Neural cell (in vitro differentiated cells): ENCODE measurements around the gene CTU1. TPM values are rescaled to one million over a fixed set of nuclear protein-coding genes. Genes with fewer than 3 reads are reported as not detected.

Experiments
- H2AFZ ChIP-seq: fragments of 200-600, 300-800 bp; sonication (generic), shearing (Covaris generic); 2 replicates; pipeline ENCODE4 v1.6.0; 2014; ENCODE audit warnings: low read depth, mild to moderate bottlenecking, antibody characterized with exemption, low read length, moderate library complexity
- H3F3A ChIP-seq: fragments of 200-600 bp; shearing (Covaris generic); 2 replicates; pipeline ENCODE4 v1.6.1; 2016; ENCODE audit warnings: mild to moderate bottlenecking, moderate library complexity, mixed read lengths, antibody characterized with exemption, low read length; ENCODE audit not compliant: insufficient read depth, poor library complexity, severe bottlenecking
- H3K27ac ChIP-seq: fragments of 200-600, 300-800 bp; sonication (generic), shearing (Covaris generic); 2 replicates; pipeline ENCODE4 v1.5.1; 2014; ENCODE audit warnings: mild to moderate bottlenecking, low read length, moderate library complexity
- H3K27me3 ChIP-seq: fragments of 300-800, 200-600 bp; sonication (generic), shearing (Covaris generic); 2 replicates; pipeline ENCODE4 v1.6.0; 2014; ENCODE audit warnings: mild to moderate bottlenecking, low read depth, low read length, moderate library complexity; ENCODE audit not compliant: insufficient read depth
- H3K36me3 ChIP-seq: fragments of 300-800, 200-600 bp; sonication (generic), shearing (Covaris generic); 2 replicates; pipeline ENCODE4 v1.5.1; 2014; ENCODE audit warnings: mild to moderate bottlenecking, antibody characterized with exemption, low read length, moderate library complexity; ENCODE audit not compliant: insufficient read depth
- H3K4me2 ChIP-seq: fragments of 300-800, 200-600 bp; sonication (generic), shearing (Covaris generic); 2 replicates; pipeline ENCODE4 v1.6.0; 2014; ENCODE audit warnings: mild to moderate bottlenecking, low read length
- H3K4me3 ChIP-seq: fragments of 300-800, 200-600 bp; sonication (generic), shearing (Covaris generic); 2 replicates; pipeline ENCODE4 v1.5.1; 2014; ENCODE audit warnings: mild to moderate bottlenecking, low read length, moderate library complexity
- H3K79me2 ChIP-seq: fragments of 200-600 bp; shearing (Covaris generic); replicated peaks from 2 replicates; pipeline ENCODE4 v1.6.0; 2014; ENCODE audit warnings: mild to moderate bottlenecking, low read length, moderate library complexity; ENCODE audit not compliant: insufficient read depth
- H3K9ac ChIP-seq: fragments of 300-800, 200-600 bp; sonication (generic), shearing (Covaris generic); 2 replicates; pipeline ENCODE4 v1.6.1; 2016; ENCODE audit warnings: mild to moderate bottlenecking, low read length, mixed read lengths
- H3K9me2 ChIP-seq: fragments of 200-600 bp; shearing (Covaris generic); 2 replicates; pipeline ENCODE4 v1.6.1; 2016; ENCODE audit warnings: mild to moderate bottlenecking, low read length, mixed read lengths; ENCODE audit not compliant: insufficient read depth
- H3K9me3 ChIP-seq: fragments of 200-600, 300-800 bp; sonication (generic), shearing (Covaris generic); 2 replicates; pipeline ENCODE4 v1.6.1; 2016; ENCODE audit warnings: mild to moderate bottlenecking, mixed run types, low read length, moderate library complexity, mixed read lengths
- H4K20me1 ChIP-seq: fragments of 200-600 bp; shearing (Covaris generic); 2 replicates; pipeline ENCODE4 v1.6.1; 2016; ENCODE audit warnings: mild to moderate bottlenecking, mixed run types; ENCODE audit not compliant: insufficient read depth
- EP300 ChIP-seq: fragments of 450-650 bp; conservative IDR thresholded peaks from 2 replicates; pipeline ENCODE4 v1.6.1; 2014; ENCODE audit warnings: antibody characterized with exemption, mild to moderate bottlenecking, moderate library complexity; ENCODE audit not compliant: poor library complexity, severe bottlenecking
- EZH2 ChIP-seq: fragments of 200-600, 300-800 bp; shearing (Covaris generic), sonication (generic); IDR thresholded peaks from 2 replicates; pipeline ENCODE4 v1.6.1; 2014; ENCODE audit warnings: antibody characterized with exemption, low read length, borderline replicate concordance, mild to moderate bottlenecking; ENCODE audit not compliant: insufficient read depth, poor library complexity, severe bottlenecking
- MXI1 ChIP-seq: fragments of 450-650 bp; conservative IDR thresholded peaks from 2 replicates; pipeline ENCODE4 v1.6.1; 2014; ENCODE audit warnings: antibody characterized with exemption, mild to moderate bottlenecking; ENCODE audit not compliant: poor library complexity, severe bottlenecking
- POLR2AphosphoS5 ChIP-seq: IDR thresholded peaks from 2 replicates; pipeline ENCODE4 v1.6.1; 2012
- RAD21 ChIP-seq: fragments of 450-650 bp; conservative IDR thresholded peaks from 2 replicates; pipeline ENCODE4 v1.6.1; 2014; ENCODE audit warnings: antibody characterized with exemption, mild to moderate bottlenecking, moderate library complexity
- SMC3 ChIP-seq: fragments of 450-650 bp; conservative IDR thresholded peaks from 2 replicates; pipeline ENCODE4 v1.6.1; 2014; ENCODE audit warnings: antibody characterized with exemption, mild to moderate bottlenecking, moderate library complexity; ENCODE audit not compliant: poor library complexity
- TAF1 ChIP-seq: IDR thresholded peaks from 2 replicates; pipeline ENCODE4 v1.6.1; 2012; ENCODE audit warnings: low read depth
- polyA plus RNA-seq: library from polyadenylated mRNA; depleted of rRNA; stranded (reverse); fragments of >200 nt; gene quantifications from 2 replicates; pipeline ENCODE4 v1.2.3, GENCODE V29; 2014
- TF ChIP-seq, protein P1 (sequence below): fragments of 450-650 bp; IDR thresholded peaks from 2 replicates; pipeline ENCODE4 v1.5.1; 2014; ENCODE audit warnings: antibody characterized with exemption, mild to moderate bottlenecking, moderate library complexity; ENCODE audit not compliant: poor library complexity, severe bottlenecking
- TF ChIP-seq, protein P2 (sequence below): IDR thresholded peaks from 2 replicates; pipeline ENCODE4 v1.6.1; 2012; ENCODE audit warnings: borderline replicate concordance

Gene CTU1
- polyA plus RNA-seq, 1 donor from 2014 or later, result 12.6 TPM

DNA sequence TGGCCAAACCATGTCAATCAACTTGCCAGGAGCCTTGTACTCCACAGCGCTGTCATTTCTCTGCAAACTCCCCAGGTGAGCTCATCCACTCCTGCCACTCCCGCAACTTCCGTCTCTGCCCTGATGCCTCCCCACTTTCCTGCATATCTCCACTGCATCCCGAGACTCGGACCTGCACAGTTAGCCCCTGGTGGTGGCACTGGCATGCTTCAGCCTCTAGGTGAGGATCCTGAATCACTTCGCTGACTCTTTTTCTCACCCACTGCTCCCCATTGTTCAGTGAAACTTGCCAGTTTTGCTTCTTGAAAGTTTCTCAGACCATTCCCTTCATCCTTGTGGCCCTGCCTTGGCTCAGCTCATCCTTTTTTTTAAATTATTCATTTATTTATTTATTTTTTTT is 3.4 kb upstream of the CTU1 start:
- H2AFZ ChIP-seq, result no peak overlapping the region
- H3K79me2 ChIP-seq, result peaks cover 7% of the 10 kb centered on the region
- no peaks in the 10 kb centered on the region for H3K9me3 ChIP-seq
- no peaks in the 10 kb centered on the region for H3K9me2 ChIP-seq
- H3K4me3 ChIP-seq, result no peak overlapping the region
- H3F3A ChIP-seq, result no peaks in the 10 kb centered on the region
- H3K4me2 ChIP-seq, result no peak overlapping the region
- no peaks in the 10 kb centered on the region for H3K36me3 ChIP-seq
- no peaks in the 10 kb centered on the region for H4K20me1 ChIP-seq
- no peak overlapping the region for H3K9ac ChIP-seq
- H3K27ac ChIP-seq, result no peak overlapping the region
- no peaks in the 10 kb centered on the region for H3K27me3 ChIP-seq
- TF ChIP-seq EP300, result no peak
- no peak for TF ChIP-seq MXI1
- TF ChIP-seq, protein P1, sequence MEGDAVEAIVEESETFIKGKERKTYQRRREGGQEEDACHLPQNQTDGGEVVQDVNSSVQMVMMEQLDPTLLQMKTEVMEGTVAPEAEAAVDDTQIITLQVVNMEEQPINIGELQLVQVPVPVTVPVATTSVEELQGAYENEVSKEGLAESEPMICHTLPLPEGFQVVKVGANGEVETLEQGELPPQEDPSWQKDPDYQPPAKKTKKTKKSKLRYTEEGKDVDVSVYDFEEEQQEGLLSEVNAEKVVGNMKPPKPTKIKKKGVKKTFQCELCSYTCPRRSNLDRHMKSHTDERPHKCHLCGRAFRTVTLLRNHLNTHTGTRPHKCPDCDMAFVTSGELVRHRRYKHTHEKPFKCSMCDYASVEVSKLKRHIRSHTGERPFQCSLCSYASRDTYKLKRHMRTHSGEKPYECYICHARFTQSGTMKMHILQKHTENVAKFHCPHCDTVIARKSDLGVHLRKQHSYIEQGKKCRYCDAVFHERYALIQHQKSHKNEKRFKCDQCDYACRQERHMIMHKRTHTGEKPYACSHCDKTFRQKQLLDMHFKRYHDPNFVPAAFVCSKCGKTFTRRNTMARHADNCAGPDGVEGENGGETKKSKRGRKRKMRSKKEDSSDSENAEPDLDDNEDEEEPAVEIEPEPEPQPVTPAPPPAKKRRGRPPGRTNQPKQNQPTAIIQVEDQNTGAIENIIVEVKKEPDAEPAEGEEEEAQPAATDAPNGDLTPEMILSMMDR, result no peak
- TF ChIP-seq EZH2, result no peak
- no peak for TF ChIP-seq POLR2AphosphoS5

DNA sequence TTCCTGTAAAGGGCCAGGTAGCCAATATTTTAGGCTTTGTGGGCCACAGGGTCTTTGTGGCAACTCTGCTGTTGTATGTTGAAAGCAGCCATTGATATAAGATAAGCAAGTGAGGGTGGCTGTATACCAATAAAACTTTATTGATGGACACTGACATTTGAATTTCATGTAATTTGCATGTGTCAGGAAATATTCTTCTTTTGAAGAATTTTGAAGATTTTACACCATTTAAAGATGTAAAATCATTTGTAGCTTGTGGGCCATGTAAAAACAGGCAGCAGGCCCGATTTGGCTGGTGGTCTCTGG is 2.4 kb upstream of the CTU1 start:
- Histone ChIP-seq H4K20me1 (no peaks in the 10 kb centered on the region), H3K9me2 (no peaks in the 10 kb centered on the region), H3K9ac (no peak overlapping the region), H2AFZ (no peak overlapping the region), H3K4me2 (no peak overlapping the region), H3F3A (no peaks in the 10 kb centered on the region), H3K27me3 (no peaks in the 10 kb centered on the region), H3K4me3 (no peak overlapping the region), H3K79me2 (peaks cover 7% of the 10 kb centered on the region), H3K27ac (no peak overlapping the region), H3K36me3 (no peaks in the 10 kb centered on the region), H3K9me3 (no peaks in the 10 kb centered on the region)
- TF ChIP-seq, protein P2, sequence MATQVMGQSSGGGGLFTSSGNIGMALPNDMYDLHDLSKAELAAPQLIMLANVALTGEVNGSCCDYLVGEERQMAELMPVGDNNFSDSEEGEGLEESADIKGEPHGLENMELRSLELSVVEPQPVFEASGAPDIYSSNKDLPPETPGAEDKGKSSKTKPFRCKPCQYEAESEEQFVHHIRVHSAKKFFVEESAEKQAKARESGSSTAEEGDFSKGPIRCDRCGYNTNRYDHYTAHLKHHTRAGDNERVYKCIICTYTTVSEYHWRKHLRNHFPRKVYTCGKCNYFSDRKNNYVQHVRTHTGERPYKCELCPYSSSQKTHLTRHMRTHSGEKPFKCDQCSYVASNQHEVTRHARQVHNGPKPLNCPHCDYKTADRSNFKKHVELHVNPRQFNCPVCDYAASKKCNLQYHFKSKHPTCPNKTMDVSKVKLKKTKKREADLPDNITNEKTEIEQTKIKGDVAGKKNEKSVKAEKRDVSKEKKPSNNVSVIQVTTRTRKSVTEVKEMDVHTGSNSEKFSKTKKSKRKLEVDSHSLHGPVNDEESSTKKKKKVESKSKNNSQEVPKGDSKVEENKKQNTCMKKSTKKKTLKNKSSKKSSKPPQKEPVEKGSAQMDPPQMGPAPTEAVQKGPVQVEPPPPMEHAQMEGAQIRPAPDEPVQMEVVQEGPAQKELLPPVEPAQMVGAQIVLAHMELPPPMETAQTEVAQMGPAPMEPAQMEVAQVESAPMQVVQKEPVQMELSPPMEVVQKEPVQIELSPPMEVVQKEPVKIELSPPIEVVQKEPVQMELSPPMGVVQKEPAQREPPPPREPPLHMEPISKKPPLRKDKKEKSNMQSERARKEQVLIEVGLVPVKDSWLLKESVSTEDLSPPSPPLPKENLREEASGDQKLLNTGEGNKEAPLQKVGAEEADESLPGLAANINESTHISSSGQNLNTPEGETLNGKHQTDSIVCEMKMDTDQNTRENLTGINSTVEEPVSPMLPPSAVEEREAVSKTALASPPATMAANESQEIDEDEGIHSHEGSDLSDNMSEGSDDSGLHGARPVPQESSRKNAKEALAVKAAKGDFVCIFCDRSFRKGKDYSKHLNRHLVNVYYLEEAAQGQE, result no peak
- TF ChIP-seq TAF1, result no peak
- no peak for TF ChIP-seq MXI1
- no peak for TF ChIP-seq RAD21
- TF ChIP-seq EZH2, result no peak
- TF ChIP-seq EP300, result no peak
- TF ChIP-seq, protein P1, result no peak
- TF ChIP-seq POLR2AphosphoS5, result no peak
- TF ChIP-seq SMC3, result no peak
